Activated T-helper 1 cell treated with anti-CD3 and anti-CD28 coated beads, Interleukin-12 subunit alpha, Interleukin-12 subunit beta, Interleukin-2, Interleukin-4 antibody, amounts not matched to agents 30 ng/mL and 10 ng/mL and 1 ng/mL, durations not matched to agents 14 hours and 24 hours and 36 hours (primary cell): ENCODE measurements around the gene SLC29A4. TPM values are rescaled to one million over a fixed set of nuclear protein-coding genes. Genes with fewer than 3 reads are reported as not detected.
"Not testable (repeated sequence)": the region's sequence is repeated elsewhere in the genome, so short reads cannot be mapped to it uniquely, and the experiment has no call there.

Experiments
- DNase-seq: peaks from one replicate; pipeline ENCODE4 v3.0.0; 2021; ENCODE audit warnings: low spot score
- H3K27ac Mint-ChIP-seq: one replicate; pipeline ENCODE4 v1.8.0; 2021; ENCODE audit warnings: mild to moderate bottlenecking, mixed read lengths
- H3K27me3 Mint-ChIP-seq: one replicate; pipeline ENCODE4 v1.8.0; 2022; ENCODE audit warnings: mild to moderate bottlenecking, moderate library complexity, mixed read lengths; ENCODE audit not compliant: insufficient read depth
- H3K36me3 Mint-ChIP-seq: one replicate; pipeline ENCODE4 v1.8.0; 2021; ENCODE audit warnings: low read depth, mixed read lengths
- H3K4me1 Mint-ChIP-seq: one replicate; pipeline ENCODE4 v1.8.0; 2021; ENCODE audit warnings: low read depth, mixed read lengths
- H3K4me3 Mint-ChIP-seq: one replicate; pipeline ENCODE4 v1.8.0; 2021; ENCODE audit warnings: mild to moderate bottlenecking, moderate library complexity, mixed read lengths
- H3K9me3 Mint-ChIP-seq: one replicate; pipeline ENCODE4 v1.8.0; 2021; ENCODE audit warnings: mixed read lengths
- intact Hi-C: fragments of 100-400 bp; cut with micrococcal nuclease; formaldehyde crosslinking; loops from one replicate; pipeline ENCODE4 v1.15.1; 2024
- total RNA-seq: library from RNA; stranded (reverse); gene quantifications from 2 replicates; pipeline ENCODE4 v1.2.3, GENCODE V29; 2022

The SLC29A4 gene, protein sequence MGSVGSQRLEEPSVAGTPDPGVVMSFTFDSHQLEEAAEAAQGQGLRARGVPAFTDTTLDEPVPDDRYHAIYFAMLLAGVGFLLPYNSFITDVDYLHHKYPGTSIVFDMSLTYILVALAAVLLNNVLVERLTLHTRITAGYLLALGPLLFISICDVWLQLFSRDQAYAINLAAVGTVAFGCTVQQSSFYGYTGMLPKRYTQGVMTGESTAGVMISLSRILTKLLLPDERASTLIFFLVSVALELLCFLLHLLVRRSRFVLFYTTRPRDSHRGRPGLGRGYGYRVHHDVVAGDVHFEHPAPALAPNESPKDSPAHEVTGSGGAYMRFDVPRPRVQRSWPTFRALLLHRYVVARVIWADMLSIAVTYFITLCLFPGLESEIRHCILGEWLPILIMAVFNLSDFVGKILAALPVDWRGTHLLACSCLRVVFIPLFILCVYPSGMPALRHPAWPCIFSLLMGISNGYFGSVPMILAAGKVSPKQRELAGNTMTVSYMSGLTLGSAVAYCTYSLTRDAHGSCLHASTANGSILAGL
- total RNA-seq, result 0.29 and 0.54 TPM in 2 replicates

DNA sequence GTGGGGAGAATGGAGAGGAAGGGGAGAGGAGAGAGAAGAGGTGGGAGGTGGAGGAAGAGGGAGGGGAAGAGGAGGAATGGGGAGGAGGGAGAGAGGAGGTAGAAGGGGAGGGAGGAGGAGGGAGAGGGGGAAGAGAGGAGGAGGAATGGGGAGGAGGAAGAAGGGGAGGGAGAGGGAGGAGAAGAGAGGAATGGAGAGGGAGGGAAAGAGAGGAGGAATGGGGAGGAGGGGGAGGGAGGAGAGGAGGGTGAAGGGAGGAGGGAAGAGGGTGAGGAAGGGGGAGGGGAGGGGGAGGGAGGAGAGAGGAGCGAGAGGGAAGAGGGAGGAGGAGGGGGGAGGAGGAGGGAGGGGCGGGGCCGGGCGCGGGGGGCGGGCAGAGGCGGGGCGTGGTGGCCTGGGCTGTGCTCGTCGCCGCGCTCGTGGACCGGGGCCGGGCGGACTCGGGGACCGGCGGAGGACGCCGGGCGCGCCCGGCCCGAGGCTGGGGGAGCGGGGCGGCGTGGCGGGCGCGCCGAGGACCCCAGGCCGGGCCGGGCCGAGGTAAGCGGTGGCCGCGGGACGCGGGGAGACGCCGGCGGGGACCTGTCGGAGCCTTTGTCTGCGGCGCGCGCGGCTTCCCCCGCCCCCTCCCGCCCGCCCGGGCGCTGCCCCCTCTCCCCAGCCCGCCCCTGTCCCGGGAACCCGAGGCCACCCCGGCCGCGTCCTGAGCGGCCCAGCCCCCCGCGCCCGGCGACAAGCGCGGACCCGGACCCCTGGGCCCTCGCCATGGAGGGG, at the start of gene SLC29A4:
Gene SLC29A4 (plus strand): TSS at position 401 of the 774 bp plus-strand sequence. CDS start 4,874 bp downstream, outside the sequence.
- intact Hi-C loops, result loop anchor here (2.0 kb wide), 1 partner anchor 14 kb away; no protein-coding TSS in a partner anchor
- no peak for DNase-seq
- Mint-ChIP-seq H3K4me3 (no peak within 1 kb of the TSS), H3K27me3 (peaks cover 6% of the 10 kb centered on the region), H3K4me1 (no peaks in the 10 kb centered on the region), H3K36me3 (no peaks in the 10 kb centered on the region), H3K27ac (no peak within 1 kb of the TSS), H3K9me3 (no peaks in the 10 kb centered on the region)

DNA sequence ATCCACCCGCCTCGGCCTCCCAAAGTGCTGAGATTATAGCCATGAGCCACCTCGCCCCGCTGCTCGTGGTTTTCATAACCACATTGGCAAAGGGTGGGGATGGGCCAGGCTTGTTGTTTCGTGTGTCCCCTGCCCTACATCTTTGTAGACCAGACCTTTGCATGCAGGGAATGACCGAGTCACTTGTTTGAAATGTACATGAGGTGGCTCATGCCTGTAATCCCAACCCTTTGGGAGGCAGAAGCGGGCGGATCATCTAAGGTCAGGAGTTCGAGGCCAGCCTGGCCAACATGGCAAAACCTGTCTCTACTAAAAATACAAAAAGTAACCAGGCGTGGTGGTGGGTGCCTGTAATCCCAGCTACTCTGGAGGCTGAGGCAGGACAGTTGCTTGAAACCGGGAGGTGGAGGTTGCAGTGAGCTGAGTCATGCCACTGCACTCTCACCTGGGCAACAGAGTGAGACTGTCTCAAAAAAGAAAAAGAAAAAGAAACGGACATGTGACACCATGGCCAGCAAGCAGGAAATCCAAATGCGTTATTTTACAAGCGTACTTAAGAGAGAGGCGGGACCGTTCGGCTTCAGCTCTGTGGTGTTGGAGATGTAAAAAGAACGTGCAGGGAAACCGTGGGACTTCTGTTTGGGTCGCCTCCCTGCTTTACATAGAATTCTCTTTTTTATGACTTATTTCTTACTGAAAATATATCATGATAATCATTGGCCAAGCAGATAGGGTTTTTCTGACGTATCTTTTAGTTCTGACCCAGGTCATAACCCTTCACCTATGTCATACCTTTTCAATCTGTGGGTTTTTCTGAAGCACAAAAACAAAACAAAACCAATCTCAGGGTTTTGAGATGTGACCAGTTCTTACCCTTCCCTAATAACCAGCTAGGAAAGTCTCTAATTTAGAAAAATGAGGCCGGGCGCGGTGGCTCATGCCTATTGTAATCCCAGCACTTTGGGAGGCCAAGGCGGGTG, 47.6 kb upstream of the SLC29A4 start:
- no peaks in the 10 kb centered on the region for H3K9me3 Mint-ChIP-seq
- peaks cover 4% of the 10 kb centered on the region for H3K27me3 Mint-ChIP-seq
- no peak for DNase-seq
- peaks cover 23% of the 10 kb centered on the region for H3K36me3 Mint-ChIP-seq
- H3K4me3 Mint-ChIP-seq, result no peak overlapping the region
- no peak overlapping the region for H3K27ac Mint-ChIP-seq
- intact Hi-C loops, result no loop called here
- H3K4me1 Mint-ChIP-seq, result peaks cover 14% of the 10 kb centered on the region

DNA sequence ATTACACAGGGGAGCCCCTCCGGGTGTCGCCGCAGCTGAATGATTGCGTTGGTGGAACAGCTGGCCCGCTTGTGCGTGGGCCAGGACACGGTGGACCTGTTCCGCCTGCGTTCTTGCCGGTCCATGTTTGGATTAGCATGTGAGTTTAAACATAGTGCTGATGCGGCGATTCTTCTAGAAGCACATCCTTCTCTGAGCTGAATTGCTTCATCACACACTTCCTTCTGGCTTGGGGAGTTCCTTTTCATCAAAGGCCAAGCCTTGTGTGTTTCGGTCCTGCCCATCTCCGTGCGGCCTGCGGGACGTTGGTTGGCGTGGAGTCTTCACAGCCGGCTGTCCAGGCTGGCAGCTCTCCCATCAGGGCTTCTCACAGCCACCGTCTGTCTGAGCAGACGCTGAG, 45.5 kb upstream of the SLC29A4 start:
- Mint-ChIP-seq H3K27ac (no peak overlapping the region), H3K4me1 (peaks cover 14% of the 10 kb centered on the region), H3K9me3 (no peaks in the 10 kb centered on the region), H3K4me3 (no peak overlapping the region), H3K27me3 (peaks cover 24% of the 10 kb centered on the region), H3K36me3 (peaks cover 5% of the 10 kb centered on the region)
- no peak for DNase-seq
- intact Hi-C loops, result no loop called here

DNA sequence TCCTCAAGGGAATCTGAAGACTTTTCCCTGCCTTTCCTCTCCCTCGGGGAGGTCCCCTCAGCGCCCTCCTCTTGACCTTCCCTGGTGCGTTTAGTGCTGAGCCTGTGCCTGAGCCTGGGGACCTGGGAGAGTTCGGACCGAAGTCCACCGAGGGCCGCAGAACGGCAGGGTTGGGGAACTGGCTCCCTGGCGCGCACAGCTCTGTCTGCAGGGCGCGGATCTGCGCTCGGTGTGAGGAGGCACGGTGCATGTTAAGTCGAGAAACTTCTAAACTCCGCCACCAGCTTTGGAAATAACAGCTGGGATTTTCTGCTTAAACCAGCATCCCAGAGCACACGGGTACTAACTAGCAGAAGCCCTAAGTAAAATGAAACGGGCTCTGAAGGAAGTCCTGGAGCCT, 44.2 kb upstream of the SLC29A4 start:
- Mint-ChIP-seq H3K36me3 (no peaks in the 10 kb centered on the region), H3K4me1 (peaks cover 14% of the 10 kb centered on the region), H3K27ac (no peak overlapping the region), H3K4me3 (no peak overlapping the region), H3K27me3 (peaks cover 24% of the 10 kb centered on the region), H3K9me3 (no peaks in the 10 kb centered on the region)
- intact Hi-C loops, result no loop called here
- DNase-seq, result no peak

DNA sequence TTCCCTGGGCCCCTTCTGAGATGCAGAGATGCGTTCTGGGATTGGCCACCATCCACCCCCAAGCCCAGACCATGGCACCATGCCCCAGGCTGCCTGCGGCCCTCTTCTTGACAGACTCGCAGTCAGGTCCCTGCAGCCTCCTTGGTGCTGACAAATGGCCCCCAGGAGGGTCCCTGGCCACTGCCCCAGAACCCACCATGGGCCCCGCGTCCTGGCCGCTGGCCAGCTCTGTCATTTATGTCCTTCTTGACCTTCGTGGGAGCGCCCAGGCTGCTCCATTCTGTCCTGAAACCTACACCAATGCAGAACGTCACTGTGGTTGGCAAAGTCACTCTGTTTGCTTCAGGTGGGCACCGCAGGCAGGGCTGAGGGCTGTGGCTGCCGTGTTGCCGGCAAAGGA, 39.5 kb upstream of the SLC29A4 start:
- H3K27me3 Mint-ChIP-seq, result peaks cover 22% of the 10 kb centered on the region
- no peak overlapping the region for H3K27ac Mint-ChIP-seq
- peaks cover 14% of the 10 kb centered on the region for H3K4me1 Mint-ChIP-seq
- intact Hi-C loops, result loop anchor here (5.0 kb wide), 1 partner anchor 179 kb away; the partner anchor contains the start of gene TNRC18
- no peaks in the 10 kb centered on the region for H3K9me3 Mint-ChIP-seq
- H3K36me3 Mint-ChIP-seq, result no peaks in the 10 kb centered on the region
- no peak for DNase-seq
- H3K4me3 Mint-ChIP-seq, result no peak overlapping the region

DNA sequence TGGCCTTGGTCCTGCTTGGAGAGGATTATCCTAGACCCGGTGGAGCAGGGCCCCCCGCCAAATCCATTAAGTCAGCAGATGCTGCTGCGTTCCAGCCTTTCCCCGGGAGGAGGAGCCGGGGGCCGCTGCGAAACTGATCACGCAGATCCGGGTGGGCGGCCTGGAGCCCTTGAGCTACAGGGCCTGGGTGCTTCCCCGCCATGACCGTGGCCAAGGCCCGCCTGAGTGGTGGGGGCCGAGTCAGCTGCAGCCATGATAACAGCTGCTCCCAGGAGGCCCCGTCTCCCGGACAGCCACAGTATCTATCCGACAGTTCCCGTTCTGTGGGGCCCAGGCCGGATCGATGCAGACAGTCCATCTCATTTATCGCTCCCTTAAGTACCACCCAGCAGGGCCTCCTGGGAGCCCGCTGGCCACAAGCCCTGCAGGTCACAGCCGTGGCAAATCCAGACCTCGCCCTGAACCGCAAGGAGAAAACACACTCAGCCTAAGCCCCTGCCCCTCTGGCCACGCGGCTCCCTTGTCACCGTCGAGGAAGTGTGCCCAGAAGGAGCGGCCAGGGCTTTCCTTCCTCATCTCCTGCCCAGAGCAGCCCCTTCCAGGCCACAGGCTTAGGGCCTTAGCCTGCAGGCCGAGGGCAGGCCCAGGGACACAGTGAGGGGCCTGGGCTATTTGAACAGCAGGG, 34.4 kb upstream of the SLC29A4 start:
- Mint-ChIP-seq H3K36me3 (no peaks in the 10 kb centered on the region), H3K9me3 (no peaks in the 10 kb centered on the region), H3K27me3 (peaks cover 1% of the 10 kb centered on the region), H3K4me3 (no peak overlapping the region), H3K27ac (no peak overlapping the region), H3K4me1 (no peaks in the 10 kb centered on the region)
- intact Hi-C loops, result no loop called here
- no peak for DNase-seq

DNA sequence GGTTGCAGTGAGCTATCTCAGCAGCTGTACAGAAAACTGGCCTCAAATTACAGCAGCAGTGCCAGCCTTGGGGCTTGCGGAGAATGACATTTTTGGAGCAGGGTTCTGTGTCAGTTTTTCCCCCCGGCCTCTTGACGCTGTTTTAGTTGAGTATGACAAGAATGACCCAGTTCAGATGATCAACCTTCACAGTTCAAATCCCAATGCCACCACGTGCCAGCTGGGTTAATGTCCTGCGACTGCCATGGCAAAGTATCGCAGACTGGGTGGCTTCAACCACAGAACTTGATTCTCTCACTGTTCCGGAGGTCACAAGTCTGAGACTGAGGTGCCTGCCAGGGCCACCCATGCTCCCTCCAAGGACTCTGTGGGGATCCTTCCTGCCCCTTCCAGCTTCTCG, 32.0 kb upstream of the SLC29A4 start:
- H3K4me3 Mint-ChIP-seq, H3K4me1 Mint-ChIP-seq, DNase-seq, H3K36me3 Mint-ChIP-seq, intact Hi-C loops, H3K27me3 Mint-ChIP-seq, H3K27ac Mint-ChIP-seq, H3K9me3 Mint-ChIP-seq: not testable (repeated sequence)

DNA sequence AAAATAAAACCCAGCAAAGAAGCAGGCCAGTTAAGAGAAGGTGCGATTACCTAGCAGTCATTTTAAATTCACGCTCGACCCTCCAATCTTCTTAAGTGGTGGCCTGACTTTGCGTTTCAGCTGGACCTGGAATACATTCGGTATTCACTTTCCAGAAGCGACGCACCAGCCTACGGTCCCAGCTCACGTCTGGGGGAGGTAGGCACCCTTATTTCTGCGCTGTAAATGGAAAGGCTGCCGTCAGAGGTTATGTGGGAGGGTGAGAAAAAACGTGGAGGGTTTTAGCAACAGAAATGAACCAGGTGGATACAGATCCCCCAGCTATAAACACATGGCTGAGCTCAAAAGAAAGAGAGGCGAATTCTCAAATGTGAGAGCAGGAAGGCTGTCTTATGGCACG, 29.2 kb upstream of the SLC29A4 start:
- H3K4me3 Mint-ChIP-seq, H3K4me1 Mint-ChIP-seq, H3K27ac Mint-ChIP-seq, intact Hi-C loops, DNase-seq, H3K27me3 Mint-ChIP-seq, H3K36me3 Mint-ChIP-seq, H3K9me3 Mint-ChIP-seq: not testable (repeated sequence)

DNA sequence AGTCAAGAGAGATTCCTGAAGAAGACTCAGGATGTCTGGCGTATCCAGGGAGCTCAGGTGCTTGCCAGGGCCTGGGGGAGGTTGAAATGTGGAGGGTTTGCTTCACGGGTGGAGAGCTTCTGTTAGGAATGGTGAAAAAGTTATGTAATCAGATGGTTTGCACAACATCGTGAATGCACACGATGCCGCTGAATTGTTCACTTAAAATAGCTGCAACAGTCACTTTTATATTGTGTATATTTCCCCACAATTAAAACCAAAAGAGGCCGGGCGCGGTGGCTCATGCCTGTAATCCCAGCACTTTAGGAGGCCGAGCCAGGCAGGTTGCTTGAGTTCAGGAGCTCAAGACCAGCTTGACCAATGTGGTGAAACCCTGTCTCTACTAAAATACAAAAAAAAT, 28.4 kb upstream of the SLC29A4 start:
- intact Hi-C loops, H3K9me3 Mint-ChIP-seq, H3K4me3 Mint-ChIP-seq, H3K4me1 Mint-ChIP-seq, H3K27me3 Mint-ChIP-seq, H3K27ac Mint-ChIP-seq, DNase-seq, H3K36me3 Mint-ChIP-seq: not testable (repeated sequence)

DNA sequence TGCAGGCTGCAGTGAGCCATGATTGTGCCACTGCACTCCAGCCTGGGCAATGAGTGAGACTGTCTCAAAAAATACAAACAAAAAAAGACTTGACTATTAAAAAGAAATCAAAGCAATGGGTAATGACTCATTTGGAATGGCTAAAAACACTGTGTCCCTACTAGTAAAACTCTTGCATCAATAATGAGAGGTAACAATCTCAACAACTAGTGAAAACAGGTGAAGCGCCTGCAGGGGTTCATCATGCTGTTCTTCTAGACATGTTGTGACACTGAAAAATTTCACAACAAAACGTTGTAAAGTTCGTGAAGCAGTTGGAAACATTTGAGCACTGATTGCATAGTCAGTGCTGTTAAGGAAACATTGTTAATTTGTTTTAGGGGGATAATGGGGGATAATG, 26.9 kb upstream of the SLC29A4 start:
- intact Hi-C loops, result no loop called here
- Mint-ChIP-seq H3K9me3 (no peaks in the 10 kb centered on the region), H3K27me3 (no peaks in the 10 kb centered on the region), H3K4me1 (no peaks in the 10 kb centered on the region), H3K4me3 (no peak overlapping the region), H3K36me3 (no peaks in the 10 kb centered on the region), H3K27ac (no peak overlapping the region)
- DNase-seq, result no peak

DNA sequence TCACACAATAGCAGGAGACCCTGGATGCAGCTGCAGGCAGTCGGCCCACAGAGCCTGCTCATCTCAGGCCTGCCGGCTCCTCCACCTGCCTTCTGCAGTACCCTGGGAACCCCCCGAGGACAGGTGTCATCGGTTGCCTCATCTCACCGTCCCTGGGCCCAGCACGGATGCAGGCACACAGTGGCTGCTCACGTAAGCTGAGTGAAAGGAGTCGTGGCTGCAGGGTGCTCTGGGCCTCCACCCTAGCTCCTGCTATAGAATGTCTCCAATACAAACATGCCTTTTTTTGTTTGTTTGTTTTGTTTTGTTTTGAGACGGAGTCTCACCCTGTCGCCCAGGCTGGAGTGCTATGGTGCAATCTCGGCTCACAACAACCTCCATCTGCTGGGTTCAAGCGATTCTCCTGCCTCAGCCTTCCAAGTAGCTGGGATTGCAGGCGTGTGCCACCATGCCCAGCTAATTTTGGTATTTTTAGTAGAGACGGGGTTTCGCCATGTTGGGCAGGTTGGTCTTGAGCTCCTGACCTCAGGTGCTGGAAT, 22.1 kb upstream of the SLC29A4 start:
- H3K4me1 Mint-ChIP-seq, H3K36me3 Mint-ChIP-seq, H3K27ac Mint-ChIP-seq, H3K4me3 Mint-ChIP-seq, DNase-seq, H3K9me3 Mint-ChIP-seq, H3K27me3 Mint-ChIP-seq, intact Hi-C loops: not testable (repeated sequence)

DNA sequence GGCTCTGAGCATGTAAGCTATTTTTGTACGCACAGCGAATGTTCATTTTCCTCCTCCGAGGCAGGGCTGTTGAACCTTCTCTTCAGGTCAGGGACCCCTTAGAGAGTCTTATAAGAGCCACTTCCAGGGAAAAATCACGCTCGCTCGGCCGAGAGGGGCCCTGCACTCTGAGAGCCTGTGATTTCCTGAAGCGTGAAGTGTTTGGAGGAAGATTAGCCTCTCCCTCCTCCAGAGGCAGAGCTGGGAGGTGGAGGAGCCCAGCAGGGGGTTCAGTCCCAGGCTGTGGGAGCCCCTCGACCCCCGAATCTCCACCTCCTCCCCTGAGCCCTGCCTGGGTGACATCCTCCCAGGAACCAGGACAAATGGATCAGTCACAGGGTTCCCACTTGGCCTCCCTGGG, 19.7 kb upstream of the SLC29A4 start:
- H3K27ac Mint-ChIP-seq, H3K9me3 Mint-ChIP-seq, DNase-seq, H3K4me3 Mint-ChIP-seq, H3K4me1 Mint-ChIP-seq, intact Hi-C loops, H3K27me3 Mint-ChIP-seq, H3K36me3 Mint-ChIP-seq: not testable (repeated sequence)
